ENCODE results near the gene ADRA2C. TPM values are rescaled to one million over a fixed set of nuclear protein-coding genes. Genes with fewer than 3 reads are reported as not detected.

ADRA2C gene
- total and polyA plus RNA-seq, 9 of the 15 experiments (the other 6 are each of a cell fraction or from before 2014, with no cell fraction given) = 0.06 to 0.58 (median 0.14) TPM; not detected in 2

DNA sequence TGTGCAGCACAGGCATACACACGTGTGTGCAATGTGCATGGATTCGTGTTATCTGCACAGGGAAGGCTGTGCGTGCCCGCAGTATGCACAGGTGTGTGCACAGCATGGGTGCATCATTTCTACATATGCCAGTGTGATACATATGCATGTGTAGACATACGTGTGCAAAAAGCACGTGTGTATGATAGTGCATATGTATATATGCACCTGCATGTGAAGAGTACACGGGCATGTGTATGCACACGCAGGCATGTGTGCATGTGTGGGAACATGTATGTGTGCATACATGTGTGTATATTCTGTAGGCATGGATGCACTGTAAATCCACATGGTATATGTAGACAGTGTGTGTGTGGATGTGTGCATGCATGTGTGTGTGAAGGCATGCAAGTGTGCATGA lies 3.9 kb upstream of the ADRA2C start:
- Histone ChIP-seq H3K9ac (ENCODE audit: insufficient read depth in 1 of 2, low read depth in 2 of 2, low read length in 2 of 2) (no peak overlapping the region), H3K27ac (ENCODE audit: extremely low read depth, low read depth, low read length) (no peak overlapping the region)
- BruUV-seq (replicated peaks) = no TSS peak

More for the DNA sequence above, 3.9 kb upstream of the ADRA2C start:
- Histone ChIP-seq H3K79me2 (ENCODE audit: control insufficient read depth, insufficient read depth, low read length) (no peaks in the 10 kb centered on the region), H2AFZ (ENCODE audit: low read depth, low read length) (no peak overlapping the region), H3K27me3 (ENCODE audit: control insufficient read depth in 2 of 2, insufficient read depth in 2 of 2, low read length in 2 of 2) (peaks cover 4 to 47% of the 10 kb centered on the region in 2 experiments; a peak in 3 of 5 replicates), H3K4me3 (no peak overlapping the region), H3K9me3 (replicated peaks; ENCODE audit: control insufficient read depth, insufficient read depth, low read depth, low read length) (no peaks in the 10 kb centered on the region), H3K9me1 (ENCODE audit: control insufficient read depth, insufficient read depth, low read length) (no peaks in the 10 kb centered on the region), H3K36me3 (ENCODE audit: control insufficient read depth, insufficient read depth, low read length) (no peaks in the 10 kb centered on the region), H4K20me1 (replicated peaks; ENCODE audit: control insufficient read depth, insufficient read depth, low read length) (peaks cover 8% of the 10 kb centered on the region; the same call in 1 of the 2 replicates), H3K4me2 (ENCODE audit: insufficient read depth, low read length) (no peak overlapping the region), H3K4me1 (replicated peaks in 1 of 2; ENCODE audit: control insufficient read depth in 2 of 2, insufficient read depth in 2 of 2, low read length in 2 of 2) (peaks cover 0 to 18% of the 10 kb centered on the region in 2 experiments; a peak in 2 of 5 replicates)
- no peak for TF ChIP-seq CXXC5 (CRISPR knock-in tag; IDR thresholded peaks at IDR 0.05)
- TF ChIP-seq, protein P1, sequence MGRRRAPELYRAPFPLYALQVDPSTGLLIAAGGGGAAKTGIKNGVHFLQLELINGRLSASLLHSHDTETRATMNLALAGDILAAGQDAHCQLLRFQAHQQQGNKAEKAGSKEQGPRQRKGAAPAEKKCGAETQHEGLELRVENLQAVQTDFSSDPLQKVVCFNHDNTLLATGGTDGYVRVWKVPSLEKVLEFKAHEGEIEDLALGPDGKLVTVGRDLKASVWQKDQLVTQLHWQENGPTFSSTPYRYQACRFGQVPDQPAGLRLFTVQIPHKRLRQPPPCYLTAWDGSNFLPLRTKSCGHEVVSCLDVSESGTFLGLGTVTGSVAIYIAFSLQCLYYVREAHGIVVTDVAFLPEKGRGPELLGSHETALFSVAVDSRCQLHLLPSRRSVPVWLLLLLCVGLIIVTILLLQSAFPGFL (CRISPR knock-in tag; IDR thresholded peaks at IDR 0.05) = no peak
- TF ChIP-seq, protein P2, sequence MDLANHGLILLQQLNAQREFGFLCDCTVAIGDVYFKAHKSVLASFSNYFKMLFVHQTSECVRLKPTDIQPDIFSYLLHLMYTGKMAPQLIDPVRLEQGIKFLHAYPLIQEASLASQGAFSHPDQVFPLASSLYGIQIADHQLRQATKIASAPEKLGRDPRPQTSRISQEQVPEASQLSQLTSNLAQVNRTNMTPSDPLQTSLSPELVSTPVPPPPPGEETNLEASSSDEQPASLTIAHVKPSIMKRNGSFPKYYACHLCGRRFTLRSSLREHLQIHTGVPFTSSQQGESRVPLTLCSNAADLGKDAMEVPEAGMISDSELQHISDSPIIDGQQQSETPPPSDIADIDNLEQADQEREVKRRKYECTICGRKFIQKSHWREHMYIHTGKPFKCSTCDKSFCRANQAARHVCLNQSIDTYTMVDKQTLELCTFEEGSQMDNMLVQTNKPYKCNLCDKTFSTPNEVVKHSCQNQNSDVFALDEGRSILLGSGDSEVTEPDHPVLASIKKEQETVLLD (IDR thresholded peaks at IDR 0.05) = no peak
- POLR2A ChIA-PET = interaction anchor here (0.6 kb wide), 1 partner anchor 233 kb away, joined by 3 read pairs; no protein-coding TSS in a partner anchor
- ATAC-seq = no peak
- in situ Hi-C loops (cut with MboI) (no loop called here), intact Hi-C loops (cut with micrococcal nuclease) (no loop called here)
- FAIRE-seq = no peak
- no peak for DNase-seq (ENCODE audit: extremely low read depth in 1 of 4, low spot score in 3 of 4)
- WGBS (ENCODE audit: insufficient coverage, low coverage, missing lambda C conversion rate) = 23% methylated on average over 8 of the region's 8 CpGs
- CTCF ChIA-PET (ENCODE audit: low intra/inter-chr PET ratio) = no interaction called here

Measured in K562 (cell line).